ENCODE measurements around the gene HECTD3.
A peak's percentile ranks its signal among the peaks of the same experiment; 100 is the strongest.
"Not testable (repeated sequence)": the region's sequence is repeated elsewhere in the genome, so short reads cannot be mapped to it uniquely, and the experiment has no call there.

The HECTD3 gene

DNA sequence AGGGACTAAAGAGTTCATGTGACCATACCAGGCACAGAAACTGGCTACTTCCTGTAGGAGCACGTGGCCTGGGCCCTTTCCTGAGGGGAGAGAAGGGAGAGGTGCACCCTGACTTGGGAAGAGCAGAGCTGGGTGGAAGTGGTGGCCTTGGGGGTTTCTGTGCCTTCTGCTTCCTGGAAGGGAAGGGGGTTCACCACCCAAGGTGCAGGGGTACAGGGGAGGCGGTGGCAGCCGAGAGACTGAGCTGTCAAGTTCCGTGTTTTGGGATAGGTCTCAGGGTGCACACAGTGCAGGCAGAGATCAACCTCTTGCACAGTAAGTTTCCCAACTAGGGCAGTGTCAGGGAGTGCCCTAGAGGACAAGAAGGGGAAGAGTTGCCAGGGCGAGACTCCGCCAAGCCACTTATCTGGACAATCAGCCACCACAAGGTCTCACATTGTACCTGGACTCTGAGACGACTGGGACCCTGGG lies 10.1 kb downstream of the HECTD3 start:
- no peak for DNase-seq (ENCODE audit: low spot score)
- CTCF ChIA-PET, result interaction anchor here (0.6 kb wide), 1 partner anchor 202 kb away, joined by 4 read pairs; no protein-coding TSS in a partner anchor
- peak overlapping the region; percentile 25; the same call in 1 of the 2 replicates for H3K27ac ChIP-seq
- POLR2A ChIA-PET (ENCODE audit: low non-redundant PET), result no interaction called here
- no peak for TF ChIP-seq CTCF (conservative IDR thresholded peaks at IDR 0.05; ENCODE audit: low read depth)

DNA sequence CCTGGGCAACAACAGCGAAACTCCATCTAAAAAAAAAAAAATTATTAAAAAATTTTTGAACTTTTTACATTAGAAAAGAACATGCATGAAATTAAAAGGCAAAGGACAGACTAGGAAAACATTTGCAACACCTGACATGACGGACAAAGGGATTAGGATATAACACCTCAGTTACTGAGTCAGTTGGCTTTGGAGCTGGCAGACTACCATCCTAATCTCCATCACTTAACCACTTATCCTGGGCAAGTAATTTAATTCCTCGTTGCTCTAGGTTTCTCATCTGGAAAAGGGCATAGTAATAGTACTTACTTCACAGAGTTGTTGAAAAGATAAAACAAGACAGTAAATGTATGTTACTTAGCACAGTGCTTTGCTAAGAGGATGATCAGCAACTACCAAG lies 11.9 kb downstream of the HECTD3 start:
- no peak for TF ChIP-seq CTCF (conservative IDR thresholded peaks at IDR 0.05; ENCODE audit: low read depth)
- H3K27ac ChIP-seq, result no peak overlapping the region
- no peak for DNase-seq (ENCODE audit: low spot score)
- CTCF ChIA-PET, result no interaction called here
- POLR2A ChIA-PET (ENCODE audit: low non-redundant PET), result no interaction called here

- H3K27ac ChIP-seq, result no peak overlapping the region
- POLR2A ChIA-PET (ENCODE audit: low non-redundant PET), result no interaction called here
- no peak for TF ChIP-seq CTCF (conservative IDR thresholded peaks at IDR 0.05; ENCODE audit: low read depth)
- CTCF ChIA-PET, result interaction anchor here (0.6 kb wide), 2 partner anchors 87 to 454 kb away, joined by 3 read pairs; no protein-coding TSS in a partner anchor
- DNase-seq (ENCODE audit: low spot score), result no peak
Observed at GRCh38 chr1:44995467-44996238, 15.5 kb downstream of the HECTD3 start.

- CTCF ChIA-PET, result no interaction called here
- POLR2A ChIA-PET (ENCODE audit: low non-redundant PET), result no interaction called here
- DNase-seq (ENCODE audit: low spot score), result no peak
- TF ChIP-seq CTCF (conservative IDR thresholded peaks at IDR 0.05; ENCODE audit: low read depth), result no peak
- no peak overlapping the region for H3K27ac ChIP-seq
Observed at GRCh38 chr1:44994309-44994898, 16.7 kb downstream of the HECTD3 start.

- no peak overlapping the region for H3K27ac ChIP-seq
- DNase-seq (ENCODE audit: low spot score), result no peak
- TF ChIP-seq CTCF (conservative IDR thresholded peaks at IDR 0.05; ENCODE audit: low read depth), result no peak
- ChIA-PET CTCF (interaction anchor here (0.6 to 1.2 kb wide), 3 partner anchors 10 to 166 kb away, joined by 3 read pairs; no protein-coding TSS in a partner anchor), POLR2A (ENCODE audit: low non-redundant PET) (interaction anchor here (0.6 to 0.7 kb wide), 2 partner anchors 17 to 135 kb away, joined by 3 to 6 read pairs; no protein-coding TSS in a partner anchor)
Observed at GRCh38 chr1:44988531-44989156, 22.5 kb downstream of the HECTD3 start.

DNA sequence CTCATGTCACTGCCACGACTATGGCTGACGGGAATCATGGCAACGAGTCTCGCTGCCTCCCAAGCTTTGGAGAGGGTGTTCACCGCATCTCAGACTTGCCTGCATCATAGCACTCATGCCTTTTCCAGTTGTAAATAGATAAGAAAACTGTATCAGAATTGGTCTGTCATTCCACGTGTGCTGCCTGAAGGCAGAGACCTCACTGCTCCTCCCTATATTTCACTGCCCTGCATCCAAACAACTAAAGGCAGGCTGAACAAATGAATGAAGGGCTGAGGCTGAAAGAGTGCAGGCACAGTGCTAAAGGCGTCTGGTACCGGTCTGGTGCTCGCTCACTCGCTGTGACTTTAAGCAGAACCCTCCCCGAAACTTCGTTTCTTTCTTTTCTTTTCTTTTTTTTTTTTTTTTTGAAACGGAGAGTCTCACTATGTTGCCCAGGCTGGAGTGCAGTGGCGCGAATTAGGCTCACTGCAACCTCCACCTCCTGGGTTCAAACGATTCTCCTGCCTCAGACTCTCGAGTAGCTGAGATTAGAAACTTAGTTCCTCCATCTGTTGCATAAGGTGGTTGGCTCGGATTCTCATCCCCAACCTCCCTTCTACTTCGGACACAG lies 25.3 kb downstream of the HECTD3 start:
- CTCF ChIA-PET, result no interaction called here
- TF ChIP-seq CTCF (conservative IDR thresholded peaks at IDR 0.05; ENCODE audit: low read depth), result no peak
- peak overlapping the region; percentile 67 for H3K27ac ChIP-seq
- POLR2A ChIA-PET (ENCODE audit: low non-redundant PET), result no interaction called here
- no peak for DNase-seq (ENCODE audit: low spot score)

GRCh38 chr1:44977372-44977771 lies 33.8 kb downstream of the HECTD3 start:
- H3K27ac ChIP-seq; CTCF ChIA-PET; DNase-seq (ENCODE audit: low spot score); POLR2A ChIA-PET (ENCODE audit: low non-redundant PET): not testable (repeated sequence)
